IMR-90 (cell line): Measurements from ENCODE around the gene NELL2. TPM values are rescaled to one million over a fixed set of nuclear protein-coding genes. Genes with fewer than 3 reads are reported as not detected.

Source experiments
- ATAC-seq: fragments of 200-7000 bp; cut with Tn5 transposase; 2 replicates; pipeline ENCODE4 v1.9.1; 2020; ENCODE audit warnings: low read depth, mild to moderate bottlenecking, moderate library complexity
- BruUV-seq: library from RNA; stranded (reverse); fragments of 400-500 nt; replicated peaks from 2 replicates; lab custom pipeline; 2021; lab: Mats Ljungman, UMichigan
- CTCF ChIA-PET: fragments of 300-600 bp; formaldehyde crosslinking; extraction: SDS; loops from one replicate; lab custom pipeline; 2021; ENCODE audit warnings: antibody characterized with exemption; lab: Yijun Ruan, JAX
- POLR2A ChIA-PET: fragments of 300-600 bp; sonication (Branson Sonifier 250); formaldehyde crosslinking; loops from one replicate; lab custom pipeline; 2022; ENCODE audit warnings: antibody characterized with exemption; ENCODE audit not compliant: unreplicated experiment; lab: Charles Lee
- DNase-seq: peaks from one replicate; pipeline ENCODE4 v3.0.0; 2013
- H2AFZ ChIP-seq: replicated peaks from 2 replicates; pipeline ENCODE3; 2013; ENCODE audit warnings: low read length, mild to moderate bottlenecking; ENCODE audit not compliant: poor library complexity
- H2AK5ac ChIP-seq: 2 replicates; pipeline ENCODE4 v1.6.1; 2013; ENCODE audit warnings: low read depth, low read length, inconsistent platforms
- H2AK9ac ChIP-seq: replicated peaks from 2 replicates; pipeline ENCODE3; 2013; ENCODE audit warnings: mild to moderate bottlenecking, low read depth, low read length, moderate library complexity; ENCODE audit not compliant: poor library complexity
- H2BK120ac ChIP-seq: 2 replicates; pipeline ENCODE4 v1.6.1; 2013; ENCODE audit warnings: low read depth, low read length, inconsistent platforms
- H2BK15ac ChIP-seq: 3 replicates; pipeline ENCODE4 v1.6.1; 2013; ENCODE audit warnings: low read depth, low read length, inconsistent platforms
- H2BK20ac ChIP-seq: 2 replicates; pipeline ENCODE4 v1.6.1; 2013; ENCODE audit warnings: low read depth, mild to moderate bottlenecking, inconsistent platforms, low read length, moderate library complexity
- H2BK5ac ChIP-seq: 2 replicates; pipeline ENCODE4 v1.6.1; 2013; ENCODE audit warnings: mild to moderate bottlenecking, low read depth, low read length, inconsistent platforms; ENCODE audit not compliant: poor library complexity, severe bottlenecking
- H3K14ac ChIP-seq: replicated peaks from 2 replicates; pipeline ENCODE4 v1.6.1; 2013; ENCODE audit warnings: low read depth, low read length, inconsistent platforms
- H3K18ac ChIP-seq: 2 replicates; pipeline ENCODE4 v1.6.1; 2013; ENCODE audit warnings: low read depth, low read length, control low read depth
- H3K23ac ChIP-seq: 2 replicates; pipeline ENCODE4 v1.6.1; 2013; ENCODE audit warnings: low read depth, low read length, inconsistent platforms
- H3K27ac ChIP-seq: 2 replicates; pipeline ENCODE4 v1.5.1; 2013; ENCODE audit warnings: mild to moderate bottlenecking, control low read depth, low read length; ENCODE audit not compliant: insufficient read depth
- H3K27me3 ChIP-seq: 2 replicates; pipeline ENCODE4 v1.6.1; 2013; ENCODE audit warnings: low read length; ENCODE audit not compliant: control insufficient read depth, insufficient read depth
- H3K36me3 ChIP-seq: 2 replicates; pipeline ENCODE4 v1.6.1; 2013; ENCODE audit warnings: low read length, mixed read lengths; ENCODE audit not compliant: control insufficient read depth, insufficient read depth
- H3K4ac ChIP-seq: 2 replicates; pipeline ENCODE4 v1.6.1; 2013; ENCODE audit warnings: low read depth, low read length, inconsistent platforms
- H3K4me1 ChIP-seq: 2 replicates; pipeline ENCODE4 v1.6.1; 2013; ENCODE audit warnings: low read length, mixed read lengths; ENCODE audit not compliant: control insufficient read depth, insufficient read depth
- H3K4me2 ChIP-seq: 2 replicates; pipeline ENCODE4 v1.6.1; 2013; ENCODE audit warnings: low read depth, mild to moderate bottlenecking, control low read depth, low read length, moderate library complexity
- H3K4me3 ChIP-seq: 2 replicates; pipeline ENCODE4 v1.5.1; 2013; ENCODE audit warnings: low read depth, mild to moderate bottlenecking, control low read depth, low read length, moderate library complexity; ENCODE audit not compliant: insufficient read depth
- H3K56ac ChIP-seq: 2 replicates; pipeline ENCODE4 v1.6.1; 2013; ENCODE audit warnings: low read length, inconsistent platforms; ENCODE audit not compliant: insufficient read depth; ENCODE audit errors: extremely low read depth
- H3K79me1 ChIP-seq, 2 experiments: 2 replicates each; pipeline ENCODE4 v1.6.1; 2013; ENCODE audit warnings: low read length in 2 of 2, inconsistent platforms in 1 of 2, low read depth in 1 of 2
- H3K9ac ChIP-seq: 2 replicates; pipeline ENCODE4 v1.6.1; 2013; ENCODE audit warnings: low read depth, low read length, control low read depth
- H3K9me1 ChIP-seq: 2 replicates; pipeline ENCODE4 v1.6.1; 2013; ENCODE audit warnings: low read length, inconsistent platforms; ENCODE audit not compliant: insufficient read depth
- H3K9me3 ChIP-seq: 2 replicates; pipeline ENCODE4 v1.6.1; 2013; ENCODE audit warnings: low read length; ENCODE audit not compliant: control insufficient read depth, insufficient read depth
- H4K20me1 ChIP-seq: 2 replicates; pipeline ENCODE4 v1.6.1; 2013; ENCODE audit warnings: low read length, inconsistent platforms; ENCODE audit not compliant: insufficient read depth
- H4K5ac ChIP-seq: 2 replicates; pipeline ENCODE4 v1.6.1; 2013; ENCODE audit warnings: mild to moderate bottlenecking, low read depth, low read length, control low read depth
- H4K8ac ChIP-seq, 2 experiments: 2 replicates each; pipeline ENCODE4 v1.6.1; 2013; ENCODE audit warnings: low read depth in 2 of 2, low read length in 2 of 2, control low read depth in 1 of 2, inconsistent platforms in 1 of 2
- H4K91ac ChIP-seq: 2 replicates; pipeline ENCODE4 v1.6.1; 2013; ENCODE audit warnings: low read depth, low read length, inconsistent platforms; ENCODE audit not compliant: insufficient read depth
- BHLHE40 ChIP-seq: fragments of 150-350 bp; IDR thresholded peaks from 2 replicates; pipeline ENCODE4 v1.6.1; 2016; ENCODE audit warnings: mild to moderate bottlenecking, low read depth, low read length
- CEBPB ChIP-seq: IDR thresholded peaks from 2 replicates; pipeline ENCODE4 v1.6.1; 2012; ENCODE audit warnings: low read depth, low read length, improper control_type of control experiment
- CHD1 ChIP-seq: IDR thresholded peaks from 2 replicates; pipeline ENCODE4 v1.6.1; 2012; ENCODE audit warnings: low read depth, low read length, improper control_type of control experiment
- CTCF ChIP-seq: conservative IDR thresholded peaks from 2 replicates; pipeline ENCODE4 v1.5.1; 2012; ENCODE audit warnings: mild to moderate bottlenecking, low read depth, low read length, improper control_type of control experiment
- ELK1 ChIP-seq: fragments of 150-350 bp; IDR thresholded peaks from 2 replicates; pipeline ENCODE4 v1.6.1; 2016; ENCODE audit warnings: low read depth, mild to moderate bottlenecking, low read length, moderate library complexity, borderline replicate concordance
- FOS ChIP-seq: fragments of 150-350 bp; IDR thresholded peaks from 2 replicates; pipeline ENCODE4 v1.6.1; 2016; ENCODE audit warnings: low read depth, low read length
- MAFK ChIP-seq: IDR thresholded peaks from 2 replicates; pipeline ENCODE4 v1.6.1; 2012; ENCODE audit warnings: low read depth, low read length, improper control_type of control experiment
- MAZ ChIP-seq: IDR thresholded peaks from 2 replicates; pipeline ENCODE4 v1.6.1; 2012; ENCODE audit warnings: low read depth, mild to moderate bottlenecking, low read length, improper control_type of control experiment, moderate library complexity, borderline replicate concordance
- MXI1 ChIP-seq: IDR thresholded peaks from 2 replicates; pipeline ENCODE4 v1.6.1; 2012; ENCODE audit warnings: low read depth, mild to moderate bottlenecking, low read length, moderate library complexity, borderline replicate concordance
- NFE2L2 ChIP-seq: fragments of 150-350 bp; IDR thresholded peaks from 2 replicates; pipeline ENCODE4 v1.6.1; 2016; ENCODE audit warnings: low read depth, mild to moderate bottlenecking, low read length
- POLR2A ChIP-seq: IDR thresholded peaks from 2 replicates; pipeline ENCODE4 v1.6.1; 2012; ENCODE audit warnings: mild to moderate bottlenecking, low read depth, low read length
- RAD21 ChIP-seq: IDR thresholded peaks from 2 replicates; pipeline ENCODE4 v1.6.1; 2012; ENCODE audit warnings: low read length, improper control_type of control experiment
- RCOR1 ChIP-seq: IDR thresholded peaks from 2 replicates; pipeline ENCODE4 v1.6.1; 2012; ENCODE audit warnings: mild to moderate bottlenecking, low read length, improper control_type of control experiment; ENCODE audit not compliant: insufficient replicate concordance
- RFX5 ChIP-seq: IDR thresholded peaks from 2 replicates; pipeline ENCODE4 v1.8.0; 2012; ENCODE audit warnings: low read depth, mild to moderate bottlenecking, low read length, moderate library complexity
- SMC3 ChIP-seq: fragments of 150-350 bp; IDR thresholded peaks from 2 replicates; pipeline ENCODE4 v1.6.1; 2016; ENCODE audit warnings: low read depth, mild to moderate bottlenecking, antibody characterized with exemption, low read length, moderate library complexity
- USF2 ChIP-seq: fragments of 150-350 bp; IDR thresholded peaks from 2 replicates; pipeline ENCODE4 v1.6.1; 2017; ENCODE audit warnings: mild to moderate bottlenecking, antibody characterized with exemption, low read length, low read depth
- WGBS, 2 experiments: methylation state at CpG; one replicate each; pipeline versions ENCODE4 v1.1.5 to v1.1.7; 2013; ENCODE audit warnings: missing lambda C conversion rate in 2 of 2; ENCODE audit not compliant: insufficient read length in 1 of 2; ENCODE audit errors: extremely low coverage in 2 of 2; 5-methylcytosine and 5-hydroxymethylcytosine counted together
- dilution Hi-C: fragments of 300-500 bp; cut with HindIII; formaldehyde crosslinking; loops from one replicate; pipeline ENCODE4 v1.14.3; 2018; ENCODE audit warnings: low sequenced_read_pairs; ENCODE audit not compliant: unreplicated experiment
- in situ Hi-C: fragments of 300-500 bp; cut with MboI; formaldehyde crosslinking; loops from 3 replicates; pipeline ENCODE4 v1.14.3; 2019; ENCODE audit warnings: low sequenced_read_pairs, inconsistent platforms, mixed read lengths
- intact Hi-C: fragments of 100-400 bp; cut with micrococcal nuclease; formaldehyde crosslinking; loops from 2 replicates; pipeline ENCODE4 v1.10.0; 2022
- polyA plus RNA-seq, 3 experiments: library from polyadenylated mRNA; depleted of rRNA; stranded (reverse); fragments of >200 nt; gene quantifications; 2 replicates each; pipeline ENCODE4 v1.2.3, GENCODE V29; 2012; ENCODE audit warnings: low replicate concordance in 1 of 3
- total RNA-seq: library from RNA; depleted of rRNA; stranded (reverse); fragments of >200 nt; gene quantifications from 2 replicates; pipeline ENCODE4 v1.2.3, GENCODE V29; 2012

Gene NELL2
- total and polyA plus RNA-seq, 2 of the 4 experiments (the other 2 are of a cell fraction), result 0.18 to 0.26 TPM

- no peak overlapping the region for H4K5ac ChIP-seq
- no peak overlapping the region for H2BK20ac ChIP-seq
- no CpG with 5 or more reads among the region's 1 CpG for WGBS, 2 experiments
- in situ Hi-C loops, result no loop called here
- H3K79me1 ChIP-seq, result no peaks in the 10 kb centered on the region
- no TSS peak for BruUV-seq
- H3K4me2 ChIP-seq, result no peak overlapping the region
- ChIA-PET POLR2A (no interaction called here), CTCF (no interaction called here)
- no peak overlapping the region for H2AFZ ChIP-seq
- intact Hi-C loops, result no loop called here
- no peaks in the 10 kb centered on the region for H4K20me1 ChIP-seq
- no peak for TF ChIP-seq CEBPB
- TF ChIP-seq ELK1, result no peak
- no peak for TF ChIP-seq MXI1
- no peak for TF ChIP-seq USF2
- TF ChIP-seq RAD21, result no peak
- no peak for TF ChIP-seq CHD1
- TF ChIP-seq MAZ, result no peak
- no peak for TF ChIP-seq CTCF
- TF ChIP-seq NFE2L2, result no peak
- TF ChIP-seq BHLHE40, result no peak
- no peak for TF ChIP-seq MAFK
- TF ChIP-seq FOS, result no peak
- no peak for TF ChIP-seq RFX5
- no peak for TF ChIP-seq POLR2A
- no peak for TF ChIP-seq RCOR1
- TF ChIP-seq SMC3, result no peak
- no peak overlapping the region for H3K4ac ChIP-seq
- dilution Hi-C loops, result no loop called here
- H2BK5ac ChIP-seq, result no peak overlapping the region
- H2AK9ac ChIP-seq, result no peak overlapping the region
- no peak overlapping the region for H3K4me3 ChIP-seq
- no peak overlapping the region for H4K8ac ChIP-seq
- no peak overlapping the region for H3K9ac ChIP-seq
- DNase-seq, result no peak
- ATAC-seq, result no peak
- no peaks in the 10 kb centered on the region for H3K36me3 ChIP-seq
- H3K9me3 ChIP-seq, result no peaks in the 10 kb centered on the region
- H3K9me1 ChIP-seq, result no peaks in the 10 kb centered on the region
- H3K56ac ChIP-seq, result no peak overlapping the region
- H3K27ac ChIP-seq, result no peak overlapping the region
- H2BK15ac ChIP-seq, result no peak overlapping the region
- H3K14ac ChIP-seq, result no peak overlapping the region
- no peak overlapping the region for H3K18ac ChIP-seq
- H3K23ac ChIP-seq, result no peak overlapping the region
- no peaks in the 10 kb centered on the region for H3K27me3 ChIP-seq
- H2AK5ac ChIP-seq, result no peak overlapping the region
- H2BK120ac ChIP-seq, result no peak overlapping the region
- no peaks in the 10 kb centered on the region for H3K4me1 ChIP-seq
- H4K91ac ChIP-seq, result no peak overlapping the region
Measured at GRCh38 chr12:44759289-44759688, 116.8 kb downstream of the NELL2 start.
